ENCODE measurements around the gene CDH13. TPM values are rescaled to one million over a fixed set of nuclear protein-coding genes. Genes with fewer than 3 reads are reported as not detected.

The CDH13 gene
- total and polyA plus RNA-seq, 2 experiments from 2014 or later, result 1.6 to 4.4 TPM

DNA sequence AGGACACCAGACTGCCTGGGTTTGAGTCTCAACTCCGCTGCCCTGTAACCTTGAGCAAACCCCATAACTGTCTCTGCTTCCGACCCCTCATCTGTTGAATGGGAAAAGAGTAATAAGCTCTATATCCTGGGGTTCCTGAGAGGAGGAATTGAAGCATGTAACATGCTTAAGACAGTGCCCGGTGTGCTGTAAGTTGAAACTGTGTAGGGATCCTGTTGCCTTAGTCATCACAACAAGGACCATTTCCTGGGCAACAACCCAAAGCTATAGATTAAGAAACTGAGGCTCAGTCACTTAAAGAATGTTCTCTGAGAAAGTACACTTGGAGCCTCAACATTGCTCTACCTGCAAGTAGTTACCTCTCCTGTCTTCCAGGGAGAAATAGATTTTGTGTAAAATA is 23.0 kb downstream of the CDH13 start:
- Histone ChIP-seq H3K36me3 (ENCODE audit: insufficient read depth) (no peaks in the 10 kb centered on the region), H3K9me2 (ENCODE audit: insufficient read depth) (peaks cover 16% of the 10 kb centered on the region), H3K27me3 (ENCODE audit: insufficient read depth) (no peaks in the 10 kb centered on the region), H3K27ac (ENCODE audit: low read depth) (no peak overlapping the region), H3K4me2 (no peak overlapping the region), H3K4me1 (ENCODE audit: insufficient read depth) (peaks cover 6% of the 10 kb centered on the region), H3K4me3 (no peak overlapping the region), H3K79me2 (replicated peaks; ENCODE audit: insufficient read depth) (no peaks in the 10 kb centered on the region), H2AFZ (no peak overlapping the region), H4K20me1 (replicated peaks; ENCODE audit: insufficient read depth) (no peaks in the 10 kb centered on the region), H3F3A (replicated peaks; ENCODE audit: low read depth) (no peaks in the 10 kb centered on the region)
- peaks cover 2% of the 10 kb centered on the region for H3K27me3 Mint-ChIP-seq (ENCODE audit: insufficient read depth, low read depth, poor library complexity)
- H3K4me1 Mint-ChIP-seq, result peaks cover under 1% of the 10 kb centered on the region; the same call in 2 of the 3 replicates
- no peak overlapping the region for H3K4me3 Mint-ChIP-seq
- no peak for TF ChIP-seq EZH2phosphoT487 (IDR thresholded peaks at IDR 0.05; ENCODE audit: unreplicated experiment)
- no peak for TF ChIP-seq ZNF114 (CRISPR knock-in tag; IDR thresholded peaks at IDR 0.05)
- no peak for TF ChIP-seq ZNF462 (CRISPR knock-in tag; IDR thresholded peaks at IDR 0.05)
- no peak for TF ChIP-seq CTCF (conservative IDR thresholded peaks at IDR 0.05; ENCODE audit: low read depth in 2 of 2)
- TF ChIP-seq JUNB (IDR thresholded peaks at IDR 0.05; ENCODE audit: unreplicated experiment), result no peak
- TF ChIP-seq ZNF331 (CRISPR knock-in tag; IDR thresholded peaks at IDR 0.05; ENCODE audit: low read depth), result no peak
- TF ChIP-seq NANOG (IDR thresholded peaks at IDR 0.05; ENCODE audit: borderline replicate concordance), result no peak
- no peak overlapping the region for H3K27ac Mint-ChIP-seq
- no peaks in the 10 kb centered on the region; the same call in 2 of the 3 replicates for H3K36me3 Mint-ChIP-seq (ENCODE audit: low read depth)
- H3K9me3 Mint-ChIP-seq, result no peaks in the 10 kb centered on the region
- no peak for ATAC-seq
- no peak for DNase-seq (ENCODE audit: low spot score)

Measured in GM23338 (cell line).